Measurements from ENCODE around the gene RFT1.
A peak's percentile ranks its signal among the peaks of the same experiment; 100 is the strongest.
"Not testable (repeated sequence)": the region's sequence is repeated elsewhere in the genome, so short reads cannot be mapped to it uniquely, and the experiment has no call there.

RFT1 gene

DNA sequence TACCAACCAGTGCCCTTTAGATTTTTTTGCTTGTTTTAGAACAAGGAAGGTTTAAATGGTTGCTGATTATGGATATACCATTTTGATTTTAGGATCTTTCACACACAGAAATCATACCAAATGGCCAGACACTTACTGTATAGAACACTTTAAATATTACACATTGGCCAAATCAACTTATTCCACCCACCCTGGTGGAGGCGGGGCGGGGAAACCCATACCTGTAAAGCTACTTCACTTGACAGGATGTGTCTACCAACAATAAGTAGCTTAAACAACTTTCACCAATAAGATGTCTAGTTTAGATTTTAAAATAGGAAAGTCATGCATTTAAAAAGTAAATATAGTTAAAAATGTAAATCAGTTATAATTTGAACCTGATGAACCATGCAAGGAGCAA, 67.3 kb downstream of the RFT1 start:
- no peak for TF ChIP-seq POLR2A (IDR thresholded peaks at IDR 0.05; ENCODE audit: extremely low read depth, insufficient read length)
- TF ChIP-seq MYC (IDR thresholded peaks at IDR 0.05; ENCODE audit: low read depth, low read length), result no peak
- TF ChIP-seq, protein P1, sequence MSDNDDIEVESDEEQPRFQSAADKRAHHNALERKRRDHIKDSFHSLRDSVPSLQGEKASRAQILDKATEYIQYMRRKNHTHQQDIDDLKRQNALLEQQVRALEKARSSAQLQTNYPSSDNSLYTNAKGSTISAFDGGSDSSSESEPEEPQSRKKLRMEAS (IDR thresholded peaks at IDR 0.05; ENCODE audit: low read depth, low read length), result no peak
- TF ChIP-seq, protein P2, sequence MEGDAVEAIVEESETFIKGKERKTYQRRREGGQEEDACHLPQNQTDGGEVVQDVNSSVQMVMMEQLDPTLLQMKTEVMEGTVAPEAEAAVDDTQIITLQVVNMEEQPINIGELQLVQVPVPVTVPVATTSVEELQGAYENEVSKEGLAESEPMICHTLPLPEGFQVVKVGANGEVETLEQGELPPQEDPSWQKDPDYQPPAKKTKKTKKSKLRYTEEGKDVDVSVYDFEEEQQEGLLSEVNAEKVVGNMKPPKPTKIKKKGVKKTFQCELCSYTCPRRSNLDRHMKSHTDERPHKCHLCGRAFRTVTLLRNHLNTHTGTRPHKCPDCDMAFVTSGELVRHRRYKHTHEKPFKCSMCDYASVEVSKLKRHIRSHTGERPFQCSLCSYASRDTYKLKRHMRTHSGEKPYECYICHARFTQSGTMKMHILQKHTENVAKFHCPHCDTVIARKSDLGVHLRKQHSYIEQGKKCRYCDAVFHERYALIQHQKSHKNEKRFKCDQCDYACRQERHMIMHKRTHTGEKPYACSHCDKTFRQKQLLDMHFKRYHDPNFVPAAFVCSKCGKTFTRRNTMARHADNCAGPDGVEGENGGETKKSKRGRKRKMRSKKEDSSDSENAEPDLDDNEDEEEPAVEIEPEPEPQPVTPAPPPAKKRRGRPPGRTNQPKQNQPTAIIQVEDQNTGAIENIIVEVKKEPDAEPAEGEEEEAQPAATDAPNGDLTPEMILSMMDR (IDR thresholded peaks at IDR 0.05; ENCODE audit: low read depth, low read length), result no peak
- no peak for DNase-seq (ENCODE audit: low read depth)
- H3K4me3 ChIP-seq (ENCODE audit: low read depth, low read length), result no peak overlapping the region

DNA sequence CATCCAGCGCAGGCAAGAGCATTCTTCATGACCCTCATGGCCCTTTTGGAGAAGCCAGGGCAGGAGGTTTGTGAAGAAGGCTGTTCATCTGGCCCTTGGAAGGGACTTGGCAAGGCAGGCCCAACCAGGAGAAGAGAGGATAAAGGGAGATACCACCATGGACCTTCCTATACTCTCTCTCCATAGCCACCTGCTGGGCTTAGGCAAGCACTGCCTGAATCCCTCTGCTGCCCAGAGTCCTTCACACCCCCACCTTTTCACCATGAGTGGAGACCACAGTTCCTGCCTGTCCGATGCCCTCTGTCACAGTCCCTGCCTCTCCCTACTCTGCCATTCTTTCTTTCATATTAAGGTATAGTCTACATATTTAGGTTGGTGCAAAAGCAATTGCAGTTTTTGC, 73.8 kb downstream of the RFT1 start:
- TF ChIP-seq MYC (IDR thresholded peaks at IDR 0.05; ENCODE audit: low read depth, low read length) (no peak), POLR2A (IDR thresholded peaks at IDR 0.05; ENCODE audit: extremely low read depth, insufficient read length) (no peak)
- TF ChIP-seq, protein P1 (IDR thresholded peaks at IDR 0.05; ENCODE audit: low read depth, low read length), result no peak
- TF ChIP-seq, protein P2 (IDR thresholded peaks at IDR 0.05; ENCODE audit: low read depth, low read length), result no peak
- DNase-seq (ENCODE audit: low read depth), result peak; percentile 36
- H3K4me3 ChIP-seq (ENCODE audit: low read depth, low read length), result no peak overlapping the region

DNA sequence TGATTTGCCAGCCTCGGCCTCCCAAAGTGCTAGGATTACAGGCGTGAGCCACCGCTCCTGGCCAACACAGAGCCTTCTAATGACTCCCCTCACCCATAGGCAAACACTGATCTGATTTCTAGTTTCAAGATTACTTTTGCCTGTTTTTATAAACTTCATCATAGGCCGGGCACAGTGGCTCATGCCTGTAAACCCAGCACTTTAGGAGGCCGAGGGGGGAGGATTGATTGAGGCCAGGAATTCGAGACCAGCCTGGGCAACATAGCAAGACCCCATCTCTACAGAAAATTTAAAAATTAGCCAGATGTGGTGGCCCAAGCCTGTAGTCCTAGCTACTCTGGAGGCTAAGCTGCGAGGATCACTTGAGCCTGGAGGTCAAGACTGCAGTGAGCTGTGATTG, 76.0 kb downstream of the RFT1 start:
- not testable (repeated sequence) for H3K4me3 ChIP-seq (ENCODE audit: low read depth, low read length); DNase-seq (ENCODE audit: low read depth)

DNA sequence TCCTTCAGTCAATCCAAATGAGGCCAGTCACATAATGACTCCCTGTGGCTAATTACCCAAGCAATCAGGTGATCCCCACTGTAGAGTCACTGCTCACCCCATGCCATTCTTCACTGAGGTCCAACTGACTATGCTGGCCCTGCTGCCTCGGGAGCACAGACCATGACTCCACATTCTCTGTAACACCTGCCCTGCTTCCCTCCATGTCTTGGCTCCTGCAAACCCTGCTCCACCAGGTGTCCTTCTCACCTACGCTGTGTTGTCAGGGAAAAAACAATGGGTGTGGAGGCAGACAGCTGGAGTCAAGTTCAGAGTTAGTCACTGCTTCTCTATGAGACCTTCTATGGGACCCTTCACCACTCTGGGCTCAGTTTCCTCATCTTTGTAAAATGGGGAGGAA, 78.3 kb downstream of the RFT1 start:
- DNase-seq (ENCODE audit: low read depth), result no peak
- TF ChIP-seq, protein P2 (IDR thresholded peaks at IDR 0.05; ENCODE audit: low read depth, low read length), result no peak
- TF ChIP-seq POLR2A (IDR thresholded peaks at IDR 0.05; ENCODE audit: extremely low read depth, insufficient read length) (no peak), MYC (IDR thresholded peaks at IDR 0.05; ENCODE audit: low read depth, low read length) (no peak)
- TF ChIP-seq, protein P1 (IDR thresholded peaks at IDR 0.05; ENCODE audit: low read depth, low read length), result no peak
- H3K4me3 ChIP-seq (ENCODE audit: low read depth, low read length), result no peak overlapping the region

DNA sequence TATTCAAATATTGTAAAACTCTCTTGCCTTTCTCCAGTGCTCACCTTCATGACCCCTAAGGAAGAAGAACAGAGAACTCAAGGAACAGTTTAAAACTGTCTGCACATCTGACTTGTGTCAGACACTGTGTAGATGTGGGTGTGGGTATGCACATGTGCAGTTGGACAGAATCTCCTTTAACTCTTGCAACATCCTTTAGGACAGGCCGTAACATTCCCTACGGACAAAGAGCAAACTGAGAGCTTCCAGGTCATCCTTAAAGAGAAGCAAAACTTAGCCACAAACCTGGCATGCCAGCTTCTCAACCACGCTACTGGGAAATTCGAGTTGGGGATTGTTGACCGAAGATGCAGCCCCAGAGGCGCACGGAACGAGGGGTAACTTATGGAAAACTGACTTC, 80.2 kb downstream of the RFT1 start:
- TF ChIP-seq, protein P2 (IDR thresholded peaks at IDR 0.05; ENCODE audit: low read depth, low read length), result no peak
- TF ChIP-seq MYC (IDR thresholded peaks at IDR 0.05; ENCODE audit: low read depth, low read length), result no peak
- TF ChIP-seq, protein P1 (IDR thresholded peaks at IDR 0.05; ENCODE audit: low read depth, low read length), result no peak
- TF ChIP-seq POLR2A (IDR thresholded peaks at IDR 0.05; ENCODE audit: extremely low read depth, insufficient read length), result no peak
- DNase-seq (ENCODE audit: low read depth), result no peak
- H3K4me3 ChIP-seq (ENCODE audit: low read depth, low read length), result no peak overlapping the region

DNA sequence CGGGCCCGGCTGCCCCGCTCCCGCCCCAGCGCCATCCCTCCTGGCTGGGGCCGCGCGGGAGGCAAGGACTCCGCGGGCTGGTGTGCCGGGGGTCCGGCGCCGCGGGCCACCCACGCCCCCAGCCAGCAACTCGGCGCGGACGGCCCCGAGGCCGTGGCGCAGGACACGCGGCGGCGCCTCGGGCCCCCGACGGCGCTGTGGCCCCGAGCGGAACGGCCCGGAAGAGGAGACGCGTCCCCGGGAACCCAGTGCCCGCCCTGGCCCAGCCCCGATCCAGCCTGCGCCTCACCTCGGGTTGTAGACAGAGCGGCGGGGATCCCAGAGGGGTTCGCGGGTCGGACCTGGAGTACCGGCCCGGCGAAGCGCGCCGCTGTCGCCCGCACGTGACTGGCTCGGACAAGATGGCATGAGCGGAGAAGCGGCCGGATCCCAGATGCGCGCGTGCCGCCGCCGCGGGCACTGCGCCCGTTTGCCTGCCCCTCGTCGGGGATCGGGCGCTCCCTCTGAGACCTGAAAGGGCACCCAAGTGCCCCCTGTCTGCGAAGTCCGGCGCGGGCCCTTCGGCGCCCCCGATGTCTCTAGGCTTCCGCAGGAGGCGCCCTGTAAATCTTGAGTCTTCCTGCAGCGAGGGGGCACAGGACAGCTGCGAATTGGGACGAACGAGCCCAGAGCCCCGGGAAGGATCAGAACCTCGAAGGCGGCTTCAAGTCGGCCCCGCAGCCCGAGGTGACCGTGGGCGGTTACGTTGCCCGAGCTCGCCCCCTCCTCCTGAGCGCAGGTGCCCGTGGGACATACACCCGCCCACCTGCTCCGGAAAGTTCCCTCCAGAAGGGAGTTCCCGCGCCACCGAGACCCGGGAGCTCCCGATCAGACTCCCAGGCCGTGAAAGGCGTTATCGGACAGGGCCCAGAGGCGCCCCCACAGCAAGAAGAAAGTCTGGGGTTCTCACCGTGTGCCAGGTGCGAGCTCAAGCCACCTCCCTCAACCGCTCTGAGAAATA, 83.8 kb downstream of the RFT1 start:
- peak; percentile 51 for DNase-seq (ENCODE audit: low read depth)
- no peak overlapping the region for H3K4me3 ChIP-seq (ENCODE audit: low read depth, low read length)
- TF ChIP-seq, protein P1 (IDR thresholded peaks at IDR 0.05; ENCODE audit: low read depth, low read length), result no peak
- TF ChIP-seq MYC (IDR thresholded peaks at IDR 0.05; ENCODE audit: low read depth, low read length) (no peak), POLR2A (IDR thresholded peaks at IDR 0.05; ENCODE audit: extremely low read depth, insufficient read length) (no peak)
- TF ChIP-seq, protein P2 (IDR thresholded peaks at IDR 0.05; ENCODE audit: low read depth, low read length), result peak; percentile 13
